ENCODE results near the gene DYNLT1.

DYNLT1 gene

GRCh38 chr6:158597565-158597964 lies 47.0 kb downstream of the DYNLT1 start:
- DNase-seq (ENCODE audit: low spot score) = no peak

- no peak for DNase-seq (ENCODE audit: low spot score)
These were observed 47.7 kb downstream of the DYNLT1 start for GRCh38 chr6:158596861-158597260.

GRCh38 chr6:158595223-158595622 lies 49.3 kb downstream of the DYNLT1 start:
- no peak for DNase-seq (ENCODE audit: low spot score)

GRCh38 chr6:158593670-158594069 lies 50.9 kb downstream of the DYNLT1 start:
- DNase-seq (ENCODE audit: low spot score) = no peak

- no peak for DNase-seq (ENCODE audit: low spot score)
These were observed 52.7 kb downstream of the DYNLT1 start for GRCh38 chr6:158591810-158592209.

- DNase-seq (ENCODE audit: low spot score) = no peak
These were observed 53.3 kb downstream of the DYNLT1 start for GRCh38 chr6:158591134-158591809.

- DNase-seq (ENCODE audit: low spot score) = no peak
These were observed 55.2 kb downstream of the DYNLT1 start for GRCh38 chr6:158589366-158589765.

- DNase-seq (ENCODE audit: low spot score) = no peak
These were observed 57.9 kb downstream of the DYNLT1 start for GRCh38 chr6:158586652-158587051.

Measured in kidney capillary endothelial cell (primary cell).